A673 (cell line): ENCODE results near the gene SBF2.
A peak's percentile ranks its signal among the peaks of the same experiment; 100 is the strongest.

ENCODE experiments used
- EZH2 ChIP-seq: fragments of 200-600 bp; sonication (generic); IDR thresholded peaks from 2 replicates; pipeline ENCODE4 v1.6.1; 2017; ENCODE audit warnings: borderline replicate concordance, low read depth, mild to moderate bottlenecking, mixed read lengths, antibody characterized with exemption, low read length; ENCODE audit not compliant: poor library complexity, severe bottlenecking
- TF ChIP-seq, protein P1 (sequence below): fragments of 300-800, 200-600 bp; sonication (generic); conservative IDR thresholded peaks from 2 replicates; pipeline ENCODE4 v1.5.1; 2017; ENCODE audit warnings: low read depth, mild to moderate bottlenecking, antibody characterized with exemption, low read length, moderate library complexity, mixed read lengths

DNA sequence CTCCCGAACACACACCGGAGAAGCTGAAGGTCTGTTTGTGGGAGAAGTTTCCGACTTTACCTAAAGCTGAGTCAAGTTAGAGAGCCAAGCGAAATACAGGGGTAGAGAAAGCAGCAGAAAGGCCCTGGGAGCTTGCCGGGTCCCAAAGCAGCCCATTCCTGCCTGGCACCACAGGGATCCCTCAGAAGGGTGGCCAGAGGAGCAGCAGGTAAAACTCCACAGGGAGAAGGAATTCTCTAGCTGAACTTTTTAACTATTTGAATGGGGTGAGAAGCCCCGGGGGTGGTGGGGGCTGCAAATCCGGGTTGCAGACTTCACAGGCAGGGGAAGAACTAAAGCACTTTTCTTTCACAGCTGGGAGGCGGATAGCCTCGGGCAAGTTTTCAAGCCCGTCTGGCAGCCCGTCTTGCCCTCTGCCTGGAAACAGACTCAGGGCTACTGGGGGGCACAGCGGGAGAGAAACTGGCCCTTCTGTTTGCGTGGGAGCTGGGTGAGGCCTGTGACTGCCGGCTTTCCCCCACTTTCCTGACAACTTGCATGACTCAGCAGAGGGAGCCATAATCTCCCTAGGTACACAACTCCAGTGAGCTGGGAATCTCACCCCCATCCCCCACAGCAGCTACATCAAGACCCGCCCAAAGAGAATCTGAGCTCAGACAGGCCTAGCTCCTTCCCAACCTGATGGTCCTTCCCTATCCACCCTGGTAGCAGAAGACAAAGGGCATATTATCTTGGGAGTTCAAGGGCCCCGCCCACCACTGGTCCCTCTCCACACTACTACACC lies 311.0 kb downstream of the SBF2 start:
- TF ChIP-seq, protein P1, sequence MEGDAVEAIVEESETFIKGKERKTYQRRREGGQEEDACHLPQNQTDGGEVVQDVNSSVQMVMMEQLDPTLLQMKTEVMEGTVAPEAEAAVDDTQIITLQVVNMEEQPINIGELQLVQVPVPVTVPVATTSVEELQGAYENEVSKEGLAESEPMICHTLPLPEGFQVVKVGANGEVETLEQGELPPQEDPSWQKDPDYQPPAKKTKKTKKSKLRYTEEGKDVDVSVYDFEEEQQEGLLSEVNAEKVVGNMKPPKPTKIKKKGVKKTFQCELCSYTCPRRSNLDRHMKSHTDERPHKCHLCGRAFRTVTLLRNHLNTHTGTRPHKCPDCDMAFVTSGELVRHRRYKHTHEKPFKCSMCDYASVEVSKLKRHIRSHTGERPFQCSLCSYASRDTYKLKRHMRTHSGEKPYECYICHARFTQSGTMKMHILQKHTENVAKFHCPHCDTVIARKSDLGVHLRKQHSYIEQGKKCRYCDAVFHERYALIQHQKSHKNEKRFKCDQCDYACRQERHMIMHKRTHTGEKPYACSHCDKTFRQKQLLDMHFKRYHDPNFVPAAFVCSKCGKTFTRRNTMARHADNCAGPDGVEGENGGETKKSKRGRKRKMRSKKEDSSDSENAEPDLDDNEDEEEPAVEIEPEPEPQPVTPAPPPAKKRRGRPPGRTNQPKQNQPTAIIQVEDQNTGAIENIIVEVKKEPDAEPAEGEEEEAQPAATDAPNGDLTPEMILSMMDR: 0 out of 2 replicates have a peak, but pooled peaks have one; percentile 16
- TF ChIP-seq EZH2: no peak
